Coronary artery (tissue), 2 donors: ENCODE results near the gene SMNDC1.
"Not testable (repeated sequence)": the region's sequence is repeated elsewhere in the genome, so short reads cannot be mapped to it uniquely, and the experiment has no call there.

Source experiments
- DNase-seq: peaks from one replicate; pipeline ENCODE4 v3.0.0-alpha.2; 2017; ENCODE audit warnings: low spot score
- H3K27ac ChIP-seq, 2 donors: fragments of 200-600 bp; sonication (generic); one replicate each; pipeline ENCODE4 v1.5.1; 2016 to 2019
- H3K4me3 ChIP-seq: fragments of 200-600 bp; sonication (generic); 2 replicates; pipeline ENCODE4 v1.5.1; 2016; ENCODE audit warnings: mild to moderate bottlenecking, moderate library complexity
- CTCF ChIP-seq: fragments of 200-600 bp; sonication (generic); IDR thresholded peaks from one replicate; pipeline ENCODE4 v1.5.1; 2019; ENCODE audit warnings: antibody characterized with exemption

The SMNDC1 gene

GRCh38 chr10:110254467-110254866 lies 50.3 kb downstream of the SMNDC1 start:
- DNase-seq: no peak
- Histone ChIP-seq H3K27ac (no peak overlapping the region), H3K4me3 (no peak overlapping the region)
- TF ChIP-seq CTCF: no peak

- H3K27ac ChIP-seq: no peak overlapping the region
- no peak for DNase-seq
- TF ChIP-seq CTCF: no peak
- no peak overlapping the region for H3K4me3 ChIP-seq
Measured at GRCh38 chr10:110252151-110252550, 52.6 kb downstream of the SMNDC1 start.

- H3K4me3 ChIP-seq, H3K27ac ChIP-seq, DNase-seq: not testable (repeated sequence)
Measured at GRCh38 chr10:110251392-110251791, 53.3 kb downstream of the SMNDC1 start.

- DNase-seq, H3K27ac ChIP-seq, H3K4me3 ChIP-seq: not testable (repeated sequence)
Measured at GRCh38 chr10:110249489-110249888, 55.2 kb downstream of the SMNDC1 start.

- H3K4me3 ChIP-seq, DNase-seq, H3K27ac ChIP-seq: not testable (repeated sequence)
Measured at GRCh38 chr10:110247833-110248232, 56.9 kb downstream of the SMNDC1 start.

GRCh38 chr10:110244550-110244949 lies 60.2 kb downstream of the SMNDC1 start:
- no peak overlapping the region for H3K4me3 ChIP-seq

GRCh38 chr10:110242511-110242910 lies 62.2 kb downstream of the SMNDC1 start:
- H3K4me3 ChIP-seq: no peak overlapping the region
- no peak for DNase-seq
- no peak for TF ChIP-seq CTCF
- no peak overlapping the region for H3K27ac ChIP-seq

More at GRCh38 chr10:110244550-110244949, 60.2 kb downstream of the SMNDC1 start:
- TF ChIP-seq CTCF: no peak
- no peak for DNase-seq
- no peak overlapping the region for H3K27ac ChIP-seq

- H3K27ac ChIP-seq: no peak overlapping the region
- no peak for TF ChIP-seq CTCF
- DNase-seq: no peak
- H3K4me3 ChIP-seq: no peak overlapping the region
Measured at GRCh38 chr10:110241841-110242240, 62.9 kb downstream of the SMNDC1 start.

GRCh38 chr10:110241407-110241806 lies 63.3 kb downstream of the SMNDC1 start:
- no peak for DNase-seq
- Histone ChIP-seq H3K4me3 (no peak overlapping the region), H3K27ac (no peak overlapping the region)
- no peak for TF ChIP-seq CTCF
